ENCODE measurements around the gene UBALD1.

The UBALD1 gene

GRCh38 chr16:4647644-4647980, 32.9 kb upstream of the UBALD1 start:
- Histone ChIP-seq H3K4me3 (no peak overlapping the region), H3K27ac (no peak overlapping the region)

GRCh38 chr16:4646773-4647643, 32.3 kb upstream of the UBALD1 start:
- Histone ChIP-seq H3K4me3 (no peak overlapping the region), H3K27ac (no peak overlapping the region)

GRCh38 chr16:4641895-4642294, 27.2 kb upstream of the UBALD1 start:
- Histone ChIP-seq H3K27ac (no peak overlapping the region), H3K4me3 (no peak overlapping the region)

GRCh38 chr16:4641306-4641687, 26.6 kb upstream of the UBALD1 start:
- Histone ChIP-seq H3K4me3 (no peak overlapping the region), H3K27ac (no peak overlapping the region)

GRCh38 chr16:4640572-4641305, 26.1 kb upstream of the UBALD1 start:
- Histone ChIP-seq H3K4me3 (no peak overlapping the region), H3K27ac (peak overlapping the region in 3 of 21 experiments; percentile 11 to 60 (median 31))

- peak overlapping the region in 3 of 21 experiments; percentile 11 to 60 (median 31) for H3K27ac ChIP-seq
- no peak overlapping the region for H3K4me3 ChIP-seq
Measured at GRCh38 chr16:4639899-4640509, 25.3 kb upstream of the UBALD1 start.

GRCh38 chr16:4637501-4638166, 22.9 kb upstream of the UBALD1 start:
- no peak overlapping the region for H3K4me3 ChIP-seq
- no peak overlapping the region for H3K27ac ChIP-seq

GRCh38 chr16:4636196-4636595, 21.5 kb upstream of the UBALD1 start:
- no peak overlapping the region for H3K27ac ChIP-seq
- H3K4me3 ChIP-seq = no peak overlapping the region

GRCh38 chr16:4634768-4635167, 20.1 kb upstream of the UBALD1 start:
- H3K27ac ChIP-seq = no peak overlapping the region
- no peak overlapping the region for H3K4me3 ChIP-seq

GRCh38 chr16:4633910-4634635, 19.4 kb upstream of the UBALD1 start:
- Histone ChIP-seq H3K4me3 (no peak overlapping the region), H3K27ac (no peak overlapping the region)

GRCh38 chr16:4631444-4631843, 16.8 kb upstream of the UBALD1 start:
- H3K27ac ChIP-seq = no peak overlapping the region
- H3K4me3 ChIP-seq = no peak overlapping the region

GRCh38 chr16:4628283-4628682, 13.6 kb upstream of the UBALD1 start:
- Histone ChIP-seq H3K27ac (no peak overlapping the region), H3K4me3 (no peak overlapping the region)

GRCh38 chr16:4626396-4626795, 11.7 kb upstream of the UBALD1 start:
- peak overlapping the region in 3 of 7 experiments; percentile 93 to 96 (median 96) for H3K4me3 ChIP-seq
- H3K27ac ChIP-seq = peak overlapping the region in 14 of 21 experiments; percentile 91 to 100 (median 96)

- Histone ChIP-seq H3K27ac (peak overlapping the region in 20 of 21 experiments; percentile 81 to 100 (median 96)), H3K4me3 (peak overlapping the region; percentile 89 to 100 (median 96))
Measured at GRCh38 chr16:4625560-4626159, 11.0 kb upstream of the UBALD1 start.

GRCh38 chr16:4624827-4625559, 10.3 kb upstream of the UBALD1 start:
- peak overlapping the region; percentile 89 to 100 (median 96) for H3K4me3 ChIP-seq
- H3K27ac ChIP-seq = peak overlapping the region; percentile 77 to 100 (median 96)

GRCh38 chr16:4624015-4624826, 9.5 kb upstream of the UBALD1 start, which contains the start of gene MGRN1:
Gene MGRN1 (plus strand): TSS chr16:4624826. CDS start chr16:4624961, 135 bp downstream.
- H3K27ac ChIP-seq = peak within 1 kb of the TSS; percentile 78 to 100 (median 96)
- H3K4me3 ChIP-seq = peak within 1 kb of the TSS; percentile 89 to 100 (median 96)

GRCh38 chr16:4623593-4623992, 8.9 kb upstream of the UBALD1 start:
- peak overlapping the region in 1 of 7 experiments; percentile 96 for H3K4me3 ChIP-seq
- peak overlapping the region in 4 of 21 experiments; percentile 91 to 98 (median 96) for H3K27ac ChIP-seq

All from skin epidermis (tissue), 12 donors.